PC-9 (cell line): ENCODE measurements around the gene ACACA. TPM values are rescaled to one million over a fixed set of nuclear protein-coding genes. Genes with fewer than 3 reads are reported as not detected.

Source experiments
- BruUV-seq: library from RNA; stranded (reverse); fragments of 400-500 nt; replicated peaks from 2 replicates; lab custom pipeline; 2021; lab: Mats Ljungman, UMichigan
- CTCF ChIA-PET: fragments of 300-600 bp; sonication (Branson Sonifier 250); formaldehyde crosslinking; loops from one replicate; lab custom pipeline; 2022; ENCODE audit warnings: antibody characterized with exemption; lab: Charles Lee
- POLR2A ChIA-PET: fragments of 300-600 bp; sonication (Branson Sonifier 250); formaldehyde crosslinking; loops from one replicate; lab custom pipeline; 2022; ENCODE audit warnings: antibody characterized with exemption; ENCODE audit not compliant: unreplicated experiment; lab: Charles Lee
- DNase-seq, 2 experiments: peaks; one replicate each; pipeline versions ENCODE4 v3.0.0 to v3.0.0-alpha.2; 2015 to 2022; ENCODE audit warnings: mixed read lengths in 1 of 2
- H2AFZ ChIP-seq: fragments of 200-600 bp; sonication (generic); 2 replicates; pipeline ENCODE4 v1.8.1; 2017; ENCODE audit warnings: antibody characterized with exemption
- H3F3A ChIP-seq: fragments of 200-600 bp; sonication (generic); 2 replicates; pipeline ENCODE4 v1.8.1; 2017; ENCODE audit warnings: antibody characterized with exemption, mild to moderate bottlenecking, low read depth; ENCODE audit not compliant: insufficient read depth
- H3K27ac ChIP-seq: fragments of 200-600 bp; sonication (generic); 2 replicates; pipeline ENCODE4 v1.6.1; 2016; ENCODE audit warnings: mixed run types
- H3K27me3 ChIP-seq: fragments of 200-600 bp; sonication (generic); 2 replicates; pipeline ENCODE4 v1.6.1; 2016; ENCODE audit warnings: low read depth, mixed run types; ENCODE audit not compliant: insufficient read depth
- H3K36me3 ChIP-seq: fragments of 200-600 bp; sonication (generic); 2 replicates; pipeline ENCODE4 v1.6.1; 2016; ENCODE audit warnings: low read depth, mixed run types
- H3K4me1 ChIP-seq: fragments of 200-600 bp; sonication (generic); replicated peaks from 2 replicates; pipeline ENCODE4 v1.6.1; 2016; ENCODE audit warnings: mixed run types; ENCODE audit not compliant: insufficient read depth
- H3K4me2 ChIP-seq: fragments of 200-600 bp; sonication (generic); 2 replicates; pipeline ENCODE4 v1.6.1; 2017; ENCODE audit warnings: mixed run types
- H3K4me3 ChIP-seq: fragments of 200-600 bp; sonication (generic); 2 replicates; pipeline ENCODE4 v1.6.1; 2016; ENCODE audit warnings: mixed run types
- H3K79me2 ChIP-seq: fragments of 200-600 bp; sonication (generic); 2 replicates; pipeline ENCODE4 v1.6.1; 2017; ENCODE audit warnings: low read depth, mixed run types
- H3K9me2 ChIP-seq: fragments of 200-600 bp; sonication (generic); 2 replicates; pipeline ENCODE4 v1.8.1; 2017; ENCODE audit warnings: mild to moderate bottlenecking; ENCODE audit not compliant: insufficient read depth
- H3K9me3 ChIP-seq: fragments of 200-600 bp; sonication (generic); 2 replicates; pipeline ENCODE4 v1.8.1; 2016; ENCODE audit warnings: low read depth; ENCODE audit not compliant: insufficient read depth
- H4K20me1 ChIP-seq: fragments of 200-600 bp; sonication (generic); 2 replicates; pipeline ENCODE4 v1.8.1; 2017; ENCODE audit not compliant: insufficient read depth
- EZH2 ChIP-seq: fragments of 200-600 bp; sonication (generic); IDR thresholded peaks from 2 replicates; pipeline ENCODE4 v1.8.0; 2017; ENCODE audit warnings: antibody characterized with exemption, low read depth
- intact Hi-C: fragments of 100-400 bp; cut with micrococcal nuclease; formaldehyde crosslinking; loops from one replicate; pipeline ENCODE4 v1.10.0; 2022; ENCODE audit not compliant: unreplicated experiment
- total RNA-seq: library from RNA; stranded (reverse); gene quantifications from 2 replicates; pipeline ENCODE4 v1.2.3, GENCODE V29; 2021
- TF ChIP-seq, protein P1 (sequence below): fragments of 200-600 bp; sonication (generic); conservative IDR thresholded peaks from 2 replicates; pipeline ENCODE4 v1.6.1; 2017; ENCODE audit warnings: mixed run types, antibody characterized with exemption, mild to moderate bottlenecking, moderate library complexity

Gene ACACA
- total RNA-seq, 1 experiment from 2014 or later = 185 TPM

DNA sequence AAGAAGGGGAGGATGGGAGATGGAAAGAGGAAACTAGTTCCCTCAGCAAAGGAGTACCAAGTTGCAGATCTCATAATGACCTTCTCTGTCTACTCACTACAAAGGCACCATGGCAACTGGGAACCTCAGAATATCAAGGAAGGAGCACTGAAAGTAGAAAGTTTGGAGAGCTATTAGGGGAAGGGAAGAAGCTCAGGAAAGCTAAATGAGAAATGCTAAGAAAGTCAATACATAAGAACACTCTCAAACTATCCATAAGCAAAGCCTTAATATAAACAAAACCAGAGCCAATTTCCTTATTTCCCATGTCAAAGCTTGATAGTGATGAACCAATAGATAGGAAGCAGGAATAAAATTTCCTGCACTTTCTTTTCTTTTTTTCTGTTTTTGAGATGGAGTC lies 88.8 kb downstream of the ACACA start:
- H3K79me2 ChIP-seq = peaks cover 61% of the 10 kb centered on the region
- POLR2A ChIA-PET = no interaction called here
- no peak overlapping the region for H2AFZ ChIP-seq

DNA sequence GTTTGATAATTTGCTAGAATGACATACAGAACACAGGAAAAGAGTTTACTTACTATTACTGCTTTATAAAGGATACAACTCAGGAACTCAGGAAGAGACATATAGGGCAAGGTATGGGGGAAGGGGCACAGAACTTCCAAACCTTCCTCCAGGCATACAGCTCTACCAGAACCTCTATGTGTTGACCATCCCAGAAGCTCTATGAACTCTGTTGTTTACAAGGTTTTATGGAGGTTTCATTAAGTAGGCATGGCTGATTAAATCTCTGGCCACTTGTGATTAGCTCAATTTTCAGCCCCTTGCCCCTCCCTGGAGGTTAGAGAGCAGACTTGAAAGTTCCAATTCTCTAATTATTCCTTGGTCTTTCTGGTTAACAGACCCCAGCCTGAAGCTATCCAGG lies 91.0 kb downstream of the ACACA start:
- peaks cover 27% of the 10 kb centered on the region for H3F3A ChIP-seq
- intact Hi-C loops = no loop called here
- no peak overlapping the region for H3K27ac ChIP-seq
- no peak for TF ChIP-seq EZH2
- TF ChIP-seq, protein P1, sequence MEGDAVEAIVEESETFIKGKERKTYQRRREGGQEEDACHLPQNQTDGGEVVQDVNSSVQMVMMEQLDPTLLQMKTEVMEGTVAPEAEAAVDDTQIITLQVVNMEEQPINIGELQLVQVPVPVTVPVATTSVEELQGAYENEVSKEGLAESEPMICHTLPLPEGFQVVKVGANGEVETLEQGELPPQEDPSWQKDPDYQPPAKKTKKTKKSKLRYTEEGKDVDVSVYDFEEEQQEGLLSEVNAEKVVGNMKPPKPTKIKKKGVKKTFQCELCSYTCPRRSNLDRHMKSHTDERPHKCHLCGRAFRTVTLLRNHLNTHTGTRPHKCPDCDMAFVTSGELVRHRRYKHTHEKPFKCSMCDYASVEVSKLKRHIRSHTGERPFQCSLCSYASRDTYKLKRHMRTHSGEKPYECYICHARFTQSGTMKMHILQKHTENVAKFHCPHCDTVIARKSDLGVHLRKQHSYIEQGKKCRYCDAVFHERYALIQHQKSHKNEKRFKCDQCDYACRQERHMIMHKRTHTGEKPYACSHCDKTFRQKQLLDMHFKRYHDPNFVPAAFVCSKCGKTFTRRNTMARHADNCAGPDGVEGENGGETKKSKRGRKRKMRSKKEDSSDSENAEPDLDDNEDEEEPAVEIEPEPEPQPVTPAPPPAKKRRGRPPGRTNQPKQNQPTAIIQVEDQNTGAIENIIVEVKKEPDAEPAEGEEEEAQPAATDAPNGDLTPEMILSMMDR = no peak
- 0 out of 2 replicates have a peak, but pooled peaks cover 14% of the 10 kb centered on the region for H3K36me3 ChIP-seq
- ChIA-PET CTCF (no interaction called here), POLR2A (no interaction called here)
- no peak overlapping the region for H3K4me2 ChIP-seq
- H3K79me2 ChIP-seq = peaks cover 68% of the 10 kb centered on the region
- H3K9me3 ChIP-seq = no peaks in the 10 kb centered on the region
- no peaks in the 10 kb centered on the region for H3K27me3 ChIP-seq
- no TSS peak for BruUV-seq
- peaks cover 36% of the 10 kb centered on the region for H4K20me1 ChIP-seq
- H3K4me3 ChIP-seq = no peak overlapping the region
- H3K4me1 ChIP-seq = no peaks in the 10 kb centered on the region
- DNase-seq = no peak
- no peaks in the 10 kb centered on the region for H3K9me2 ChIP-seq
- no peak overlapping the region for H2AFZ ChIP-seq

More for the DNA sequence above, 88.8 kb downstream of the ACACA start:
- Histone ChIP-seq H3K27ac (no peak overlapping the region), H3K27me3 (no peaks in the 10 kb centered on the region), H3K4me1 (no peaks in the 10 kb centered on the region), H3F3A (peaks cover 16% of the 10 kb centered on the region), H4K20me1 (peaks cover 30% of the 10 kb centered on the region), H3K9me3 (no peaks in the 10 kb centered on the region), H3K4me3 (no peak overlapping the region), H3K9me2 (no peaks in the 10 kb centered on the region), H3K36me3 (peaks cover 14% of the 10 kb centered on the region; the same call in 1 of the 2 replicates), H3K4me2 (no peak overlapping the region)
- no peak for DNase-seq
- intact Hi-C loops = no loop called here
- TF ChIP-seq, protein P1 = no peak
- TF ChIP-seq EZH2 = no peak
- BruUV-seq = no TSS peak
- CTCF ChIA-PET = no interaction called here

DNA sequence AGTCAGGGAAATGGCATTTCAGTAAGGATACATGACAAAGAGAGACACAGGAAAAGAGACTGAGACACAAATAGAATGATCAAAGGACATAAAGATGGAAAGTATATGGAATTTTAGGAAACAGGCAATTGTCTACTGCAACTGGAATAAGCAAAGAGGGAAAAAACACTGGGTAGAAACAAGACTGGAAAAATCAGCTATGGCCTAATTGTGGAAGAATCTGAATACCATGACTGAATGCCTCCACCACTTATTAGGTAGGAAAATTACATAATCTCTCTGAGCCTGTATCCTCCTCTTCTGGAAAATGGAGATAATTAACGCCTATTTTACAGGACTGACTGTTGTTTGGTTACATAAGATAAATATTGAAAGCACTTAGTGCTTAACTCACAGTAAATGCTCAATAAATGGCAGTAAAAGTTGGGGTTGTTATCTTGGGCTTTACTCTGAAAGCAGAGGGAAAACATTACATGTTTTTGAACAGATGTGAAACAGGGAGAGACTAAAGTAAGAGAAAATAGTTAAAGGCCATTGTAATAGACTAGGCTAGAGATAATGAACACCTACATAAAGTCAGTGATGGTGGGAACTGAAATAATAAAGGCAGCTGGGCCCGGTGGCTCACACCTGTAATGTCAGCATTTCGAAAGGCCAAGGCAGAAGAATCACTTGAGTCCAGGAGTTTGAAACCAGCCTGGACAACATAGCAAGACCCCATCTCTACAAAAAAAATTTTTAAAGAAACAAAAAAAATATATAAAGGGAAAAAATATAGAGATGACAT lies 94.3 kb downstream of the ACACA start:
- H2AFZ ChIP-seq = no peak overlapping the region
- no peak overlapping the region for H3K4me2 ChIP-seq
- 0 out of 2 replicates have a peak, but pooled peaks cover 16% of the 10 kb centered on the region for H3K36me3 ChIP-seq
- H3K4me3 ChIP-seq = no peak overlapping the region
- H3F3A ChIP-seq = peaks cover 18% of the 10 kb centered on the region; the same call in 1 of the 2 replicates
- H3K79me2 ChIP-seq = peaks cover 80% of the 10 kb centered on the region
- no peaks in the 10 kb centered on the region for H3K9me3 ChIP-seq
- no peak for TF ChIP-seq EZH2
- TF ChIP-seq, protein P1 = no peak
- H3K27ac ChIP-seq = no peak overlapping the region
- intact Hi-C loops = no loop called here
- H3K27me3 ChIP-seq = no peaks in the 10 kb centered on the region
- H3K4me1 ChIP-seq = no peaks in the 10 kb centered on the region
- POLR2A ChIA-PET = no interaction called here
- CTCF ChIA-PET = no interaction called here
- peaks cover 40% of the 10 kb centered on the region for H4K20me1 ChIP-seq
- DNase-seq = no peak
- no TSS peak for BruUV-seq
- H3K9me2 ChIP-seq = no peaks in the 10 kb centered on the region
